ENCODE results near the gene MIEN1. TPM values are rescaled to one million over a fixed set of nuclear protein-coding genes. Genes with fewer than 3 reads are reported as not detected.
A peak's percentile ranks its signal among the peaks of the same experiment; 100 is the strongest.

MIEN1 gene
- total RNA-seq, 1 donor from 2014 or later = 39.8 TPM

- DNase-seq (ENCODE audit: extremely low spot score, unreplicated experiment) = no peak
- peaks cover 29% of the 10 kb centered on the region for H3K4me1 Mint-ChIP-seq (ENCODE audit: unreplicated experiment)
- TF ChIP-seq CTCF (conservative IDR thresholded peaks at IDR 0.05) = no peak
- peaks cover 3% of the 10 kb centered on the region for H3K36me3 Mint-ChIP-seq
- H3K27me3 Mint-ChIP-seq = no peaks in the 10 kb centered on the region
- no peaks in the 10 kb centered on the region for H3K9me3 Mint-ChIP-seq
- peak overlapping the region; percentile 70 for H3K27ac Mint-ChIP-seq
- peak overlapping the region; percentile 63 for H3K4me3 Mint-ChIP-seq
Observed at GRCh38 chr17:39705786-39706348, 24.5 kb downstream of the MIEN1 start.

- peaks cover 30% of the 10 kb centered on the region for H3K4me1 Mint-ChIP-seq (ENCODE audit: unreplicated experiment)
- peak overlapping the region; percentile 45 for H3K4me3 Mint-ChIP-seq
- DNase-seq (ENCODE audit: extremely low spot score, unreplicated experiment) = no peak
- TF ChIP-seq CTCF (conservative IDR thresholded peaks at IDR 0.05) = peak; percentile 40
- H3K27me3 Mint-ChIP-seq = no peaks in the 10 kb centered on the region
- H3K27ac Mint-ChIP-seq = peak overlapping the region; percentile 86
- peaks cover 3% of the 10 kb centered on the region for H3K36me3 Mint-ChIP-seq
- no peaks in the 10 kb centered on the region for H3K9me3 Mint-ChIP-seq
Observed at GRCh38 chr17:39704821-39705551, 25.3 kb downstream of the MIEN1 start.

GRCh38 chr17:39703913-39704312, 26.4 kb downstream of the MIEN1 start:
- H3K4me3 Mint-ChIP-seq = no peak overlapping the region
- no peak for DNase-seq (ENCODE audit: extremely low spot score, unreplicated experiment)
- H3K27ac Mint-ChIP-seq = peak overlapping the region; percentile 82
- no peaks in the 10 kb centered on the region for H3K9me3 Mint-ChIP-seq
- H3K4me1 Mint-ChIP-seq (ENCODE audit: unreplicated experiment) = peaks cover 39% of the 10 kb centered on the region
- H3K27me3 Mint-ChIP-seq = no peaks in the 10 kb centered on the region
- no peak for TF ChIP-seq CTCF (conservative IDR thresholded peaks at IDR 0.05)
- peaks cover 6% of the 10 kb centered on the region for H3K36me3 Mint-ChIP-seq

- Mint-ChIP-seq H3K9me3 (no peaks in the 10 kb centered on the region), H3K4me1 (ENCODE audit: unreplicated experiment) (peaks cover 41% of the 10 kb centered on the region), H3K27ac (peak overlapping the region; percentile 82), H3K27me3 (no peaks in the 10 kb centered on the region), H3K4me3 (peak overlapping the region; percentile 99), H3K36me3 (peaks cover 6% of the 10 kb centered on the region)
- no peak for DNase-seq (ENCODE audit: extremely low spot score, unreplicated experiment)
- TF ChIP-seq CTCF (conservative IDR thresholded peaks at IDR 0.05) = no peak
Observed at GRCh38 chr17:39702901-39703893, 27.1 kb downstream of the MIEN1 start.

- Mint-ChIP-seq H3K27ac (peak overlapping the region; percentile 89), H3K4me3 (peak overlapping the region; percentile 99), H3K27me3 (no peaks in the 10 kb centered on the region), H3K4me1 (ENCODE audit: unreplicated experiment) (peaks cover 41% of the 10 kb centered on the region), H3K36me3 (peaks cover 6% of the 10 kb centered on the region), H3K9me3 (no peaks in the 10 kb centered on the region)
- DNase-seq (ENCODE audit: extremely low spot score, unreplicated experiment) = no peak
- TF ChIP-seq CTCF (conservative IDR thresholded peaks at IDR 0.05) = no peak
Observed at GRCh38 chr17:39701784-39702422, 28.4 kb downstream of the MIEN1 start.
